T-cell (primary cell): ENCODE data around the gene MFN2. TPM values are rescaled to one million over a fixed set of nuclear protein-coding genes. Genes with fewer than 3 reads are reported as not detected.

Experiments used
- ATAC-seq, 4 experiments: fragments of 200-7000 bp in 3 of 4; fragments of 150-1000 bp in 1 of 4; cut with Tn5 transposase; replicated peaks in 1 of 4; 1 replicate in 3 of 4; 2 replicates in 1 of 4; pipeline ENCODE4 v1.10.0; 2021; ENCODE audit warnings: moderate library complexity in 3 of 4, mild to moderate bottlenecking in 2 of 4, moderate number of reproducible peaks in 1 of 4
- CTCF ChIA-PET, 2 donors: fragments of 300-600 bp; sonication (Branson Sonifier 250); formaldehyde crosslinking; loops; one replicate each; lab custom pipeline; 2022; ENCODE audit warnings: antibody characterized with exemption in 2 of 2; lab: Charles Lee
- POLR2A ChIA-PET, 2 donors: fragments of 300-600 bp; sonication (Branson Sonifier 250); formaldehyde crosslinking; loops; one replicate each; lab custom pipeline; 2022; ENCODE audit warnings: antibody characterized with exemption in 2 of 2; lab: Charles Lee
- DNase-seq, 35 experiments: peaks; one replicate each; pipeline versions ENCODE4 v3.0.0 to v3.0.0-alpha.2; 2013 to 2023
- H3K27ac ChIP-seq: one replicate; pipeline ENCODE4 v1.5.1; 2013; ENCODE audit warnings: low read length
- H3K27me3 ChIP-seq, 2 experiments: replicated peaks in 1 of 2; 1 replicate in 1 of 2; 2 replicates in 1 of 2; pipeline versions ENCODE4 v1.6.1 to v1.7.0; 2013; ENCODE audit warnings: low read length in 1 of 2, mixed read lengths in 1 of 2; ENCODE audit not compliant: control insufficient read depth in 2 of 2, insufficient read depth in 2 of 2; ENCODE audit errors: extremely low read depth in 1 of 2
- H3K36me3 ChIP-seq, 2 donors: 1 replicate in 1 of 2; 2 replicates in 1 of 2; pipeline versions ENCODE4 v1.6.1 to v1.7.0; 2013; ENCODE audit warnings: low read length in 1 of 2; ENCODE audit not compliant: control insufficient read depth in 2 of 2, insufficient read depth in 1 of 2; ENCODE audit errors: extremely low read depth in 1 of 2
- H3K4me1 ChIP-seq, 2 experiments: 1 replicate in 1 of 2; 2 replicates in 1 of 2; pipeline versions ENCODE4 v1.6.1 to v1.7.0; 2013; ENCODE audit warnings: low read length in 2 of 2, mixed read lengths in 1 of 2; ENCODE audit not compliant: insufficient read depth in 2 of 2, control insufficient read depth in 1 of 2; ENCODE audit errors: extremely low read depth in 1 of 2
- H3K4me3 ChIP-seq, 2 donors: 1 replicate in 1 of 2; 2 replicates in 1 of 2; pipeline versions ENCODE4 v1.5.1 to v1.7.0; 2013; ENCODE audit warnings: mild to moderate bottlenecking in 2 of 2, low read length in 1 of 2, moderate library complexity in 1 of 2; ENCODE audit not compliant: control insufficient read depth in 1 of 2; ENCODE audit errors: extremely low read depth in 1 of 2
- H3K9me3 ChIP-seq: 2 replicates; pipeline ENCODE4 v1.7.0; 2013
- H3K27ac Mint-ChIP-seq, 2 donors: one replicate each; pipeline ENCODE4 v1.8.0; 2020 to 2021; ENCODE audit warnings: mild to moderate bottlenecking in 2 of 2, mixed read lengths in 2 of 2
- H3K27me3 Mint-ChIP-seq, 2 donors: one replicate each; pipeline ENCODE4 v1.8.0; 2021 to 2022; ENCODE audit warnings: mixed read lengths in 2 of 2
- H3K36me3 Mint-ChIP-seq: one replicate; pipeline ENCODE4 v1.8.0; 2021; ENCODE audit warnings: mixed read lengths
- H3K4me1 Mint-ChIP-seq, 3 donors: one replicate each; pipeline ENCODE4 v1.8.0; 2020 to 2022; ENCODE audit warnings: mixed read lengths in 3 of 3, mild to moderate bottlenecking in 1 of 3
- H3K4me3 Mint-ChIP-seq, 3 donors: one replicate each; pipeline ENCODE4 v1.8.0; 2020 to 2022; ENCODE audit warnings: mild to moderate bottlenecking in 3 of 3, mixed read lengths in 3 of 3, moderate library complexity in 3 of 3
- H3K9me3 Mint-ChIP-seq, 3 donors: one replicate each; pipeline ENCODE4 v1.8.0; 2020 to 2022; ENCODE audit warnings: mixed read lengths in 3 of 3
- WGBS: methylation state at CpG from one replicate; pipeline ENCODE4 v1.1.5; 2013; ENCODE audit warnings: missing lambda C conversion rate; ENCODE audit not compliant: insufficient coverage; 5-methylcytosine and 5-hydroxymethylcytosine counted together
- total RNA-seq, 35 experiments: library from RNA in 6 of 35; stranded (reverse) in 6 of 35; fragments of 120-200 nt in 1 of 35; gene quantifications; one replicate each; pipeline versions ENCODE4 v1.2.1 to v1.2.4 and lab custom pipeline; 2013 to 2026

Gene MFN2
- total RNA-seq, 5 donors from 2014 or later (not counting 1 experiment from before 2014, with no cell fraction given) = 38.0 to 47.0 (median 40.7) TPM

- H3K27me3 ChIP-seq = peaks cover 8 to 45% of the 10 kb centered on the region in 2 experiments
- ATAC-seq = no peak
- Mint-ChIP-seq H3K36me3 (no peaks in the 10 kb centered on the region), H3K27ac (no peak overlapping the region), H3K4me3 (no peak overlapping the region), H3K27me3 (peaks cover 17 to 34% of the 10 kb centered on the region in 2 donors), H3K4me1 (peaks cover 17 to 22% (median 20%) of the 10 kb centered on the region in 3 donors), H3K9me3 (no peaks in the 10 kb centered on the region)
- DNase-seq = no peak
- no CpG with 5 or more reads among the region's 3 CpGs for WGBS
- ChIA-PET POLR2A (interaction anchor here in 1 of 2 donors (0.6 kb wide), 1 partner anchor 8 kb away, joined by 7 read pairs; no protein-coding TSS in a partner anchor), CTCF (no interaction called here)
- no peak overlapping the region for H3K4me3 ChIP-seq
- no peaks in the 10 kb centered on the region for H3K36me3 ChIP-seq
- H3K9me3 ChIP-seq = no peaks in the 10 kb centered on the region
- peaks cover 2 to 23% of the 10 kb centered on the region in 2 experiments for H3K4me1 ChIP-seq
- no peak overlapping the region for H3K27ac ChIP-seq
Observed at GRCh38 chr1:12060500-12060899, 80.3 kb downstream of the MFN2 start.

Other genes starting within 250 kb of the MFN2 start
- gene AGTRAP, start 244.3 kb upstream of the MFN2 start, total RNA-seq = 10 to 100 TPM; 15.8 to 30.4 (median 19.5) TPM
- gene C1orf167, start 218.3 kb upstream of the MFN2 start, total RNA-seq = not detected
- 10 to 100 TPM; 40.2 to 62.2 (median 48.2) TPM for gene MTHFR, start 174.5 kb upstream of the MFN2 start, total RNA-seq
- gene CLCN6, start 174.3 kb upstream of the MFN2 start, total RNA-seq = 10 to 100 TPM; 17.3 to 23.0 (median 21.3) TPM
- not detected for gene NPPA, start 132.7 kb upstream of the MFN2 start, total RNA-seq
- gene NPPB, start 121.5 kb upstream of the MFN2 start, total RNA-seq = not detected
- gene KIAA2013, start 54.0 kb upstream of the MFN2 start, total RNA-seq = 10 to 100 TPM; 15.9 to 40.0 (median 35.4) TPM
- gene PLOD1, start 45.7 kb upstream of the MFN2 start, total RNA-seq = 1 to 10 TPM; 2.6 to 6.9 (median 4.6) TPM
- gene MIIP, start 39.1 kb downstream of the MFN2 start, total RNA-seq = 10 to 100 TPM; 26.5 to 51.3 (median 43.4) TPM
- under 1 TPM in 4 of 5 donors, not detected in 1; 0.20 to 0.53 (median 0.33) TPM for gene TNFRSF8, start 82.9 kb downstream of the MFN2 start, total RNA-seq
- gene TNFRSF1B, start 186.5 kb downstream of the MFN2 start, total RNA-seq = 100 to 1,000 TPM in 2 of 5 donors, 10 to 100 TPM in 3; 55.0 to 130 (median 99.6) TPM
- 10 to 100 TPM; 73.5 to 85.9 (median 75.8) TPM for gene VPS13D, start 249.6 kb downstream of the MFN2 start, total RNA-seq